H9 (cell line): ENCODE data around the gene GABARAP. TPM values are rescaled to one million over a fixed set of nuclear protein-coding genes. Genes with fewer than 3 reads are reported as not detected.

ENCODE experiments used
- DNase-seq: peaks from one replicate; pipeline ENCODE4 v3.0.0-alpha.2; 2017
- H2AFZ ChIP-seq: one replicate; pipeline ENCODE4 v1.6.1; 2013; ENCODE audit warnings: mild to moderate bottlenecking, low read length, control low read depth, moderate library complexity
- H2AK5ac ChIP-seq: 2 replicates; pipeline ENCODE4 v1.6.1; 2013; ENCODE audit warnings: low read length, control low read depth, mixed read lengths; ENCODE audit not compliant: insufficient read length
- H2BK120ac ChIP-seq: one replicate; pipeline ENCODE4 v1.6.1; 2013; ENCODE audit warnings: low read depth, mild to moderate bottlenecking, low read length, control low read depth, inconsistent platforms; ENCODE audit not compliant: poor library complexity, severe bottlenecking
- H2BK12ac ChIP-seq: 2 replicates; pipeline ENCODE4 v1.6.1; 2013; ENCODE audit warnings: low read length, control low read depth, mixed read lengths, low read depth; ENCODE audit not compliant: insufficient read length
- H2BK15ac ChIP-seq: 2 replicates; pipeline ENCODE4 v1.6.1; 2013; ENCODE audit warnings: low read depth, low read length, control low read depth
- H2BK20ac ChIP-seq: one replicate; pipeline ENCODE4 v1.6.1; 2013; ENCODE audit warnings: low read depth, mild to moderate bottlenecking, low read length, control low read depth, inconsistent platforms; ENCODE audit not compliant: poor library complexity, severe bottlenecking
- H2BK5ac ChIP-seq: 2 replicates; pipeline ENCODE4 v1.6.1; 2013; ENCODE audit warnings: low read length, control low read depth, mixed read lengths; ENCODE audit not compliant: insufficient read length
- H3K14ac ChIP-seq: 2 replicates; pipeline ENCODE4 v1.6.1; 2013; ENCODE audit warnings: low read length, control low read depth; ENCODE audit not compliant: insufficient read depth
- H3K18ac ChIP-seq: 2 replicates; pipeline ENCODE4 v1.6.1; 2013; ENCODE audit warnings: low read depth, mild to moderate bottlenecking, mixed read lengths, low read length, control low read depth; ENCODE audit not compliant: insufficient read length
- H3K23ac ChIP-seq: 2 replicates; pipeline ENCODE4 v1.6.1; 2013; ENCODE audit warnings: low read length, control low read depth, mixed read lengths, low read depth; ENCODE audit not compliant: insufficient read length
- H3K23me2 ChIP-seq: 2 replicates; pipeline ENCODE4 v1.6.1; 2013; ENCODE audit warnings: low read depth, mild to moderate bottlenecking, mixed read lengths, low read length, control low read depth; ENCODE audit not compliant: insufficient read length, poor library complexity, severe bottlenecking
- H3K27ac ChIP-seq: 2 replicates; pipeline ENCODE4 v1.5.1; 2013; ENCODE audit warnings: low read length, control low read depth, mixed read lengths, low read depth; ENCODE audit not compliant: insufficient read length
- H3K27me3 ChIP-seq: 2 replicates; pipeline ENCODE4 v1.6.1; 2013; ENCODE audit warnings: low read length, control low read depth, inconsistent platforms; ENCODE audit not compliant: insufficient read depth
- H3K4ac ChIP-seq: 2 replicates; pipeline ENCODE4 v1.6.1; 2013; ENCODE audit warnings: low read depth, mild to moderate bottlenecking, control low read depth, inconsistent platforms, low read length, moderate library complexity
- H3K4me1 ChIP-seq: 2 replicates; pipeline ENCODE4 v1.6.1; 2013; ENCODE audit warnings: low read length, control low read depth, inconsistent platforms; ENCODE audit not compliant: insufficient read depth
- H3K4me2 ChIP-seq: 2 replicates; pipeline ENCODE4 v1.6.1; 2013; ENCODE audit warnings: low read length, control low read depth, mixed read lengths; ENCODE audit not compliant: insufficient read length, insufficient read depth
- H3K56ac ChIP-seq: 2 replicates; pipeline ENCODE4 v1.6.1; 2013; ENCODE audit warnings: low read depth, mild to moderate bottlenecking, mixed read lengths, low read length, control low read depth; ENCODE audit not compliant: insufficient read length
- H3K79me1 ChIP-seq: 2 replicates; pipeline ENCODE4 v1.6.1; 2013; ENCODE audit warnings: low read depth, mild to moderate bottlenecking, moderate library complexity, low read length, control low read depth, inconsistent platforms; ENCODE audit not compliant: insufficient read depth, poor library complexity, severe bottlenecking
- H3K79me2 ChIP-seq: 2 replicates; pipeline ENCODE4 v1.6.1; 2013; ENCODE audit warnings: low read length, control low read depth, inconsistent platforms; ENCODE audit not compliant: insufficient read depth
- H3K9ac ChIP-seq: 2 replicates; pipeline ENCODE4 v1.6.1; 2013; ENCODE audit warnings: low read length, control low read depth, mixed read lengths; ENCODE audit not compliant: insufficient read length; ENCODE audit errors: extremely low read depth
- H3K9me3 ChIP-seq: one replicate; pipeline ENCODE4 v1.6.1; 2013; ENCODE audit warnings: low read depth, low read length, inconsistent platforms; ENCODE audit not compliant: control insufficient read depth
- H3T11ph ChIP-seq: one replicate; pipeline ENCODE4 v1.6.1; 2013; ENCODE audit warnings: mild to moderate bottlenecking, low read length, control low read depth, inconsistent platforms
- H4K20me1 ChIP-seq: one replicate; pipeline ENCODE4 v1.6.1; 2013; ENCODE audit not compliant: control insufficient read depth, insufficient read length, insufficient read depth
- H4K5ac ChIP-seq: 2 replicates; pipeline ENCODE4 v1.6.1; 2013; ENCODE audit warnings: low read depth, mild to moderate bottlenecking, mixed read lengths, low read length, control low read depth; ENCODE audit not compliant: insufficient read length
- H4K8ac ChIP-seq: replicated peaks from 2 replicates; pipeline ENCODE4 v1.6.1; 2013; ENCODE audit warnings: low read length, control low read depth, mixed read lengths, low read depth; ENCODE audit not compliant: insufficient read length
- H4K91ac ChIP-seq: 2 replicates; pipeline ENCODE4 v1.6.1; 2013; ENCODE audit warnings: low read depth, mild to moderate bottlenecking, moderate library complexity, mixed read lengths, low read length, control low read depth; ENCODE audit not compliant: insufficient read length
- H3K27ac Mint-ChIP-seq, 3 experiments: 2 replicates in 2 of 3; 3 replicates in 1 of 3; pipeline ENCODE4 v1.8.0; 2020 to 2021; ENCODE audit warnings: mixed read lengths in 3 of 3, mild to moderate bottlenecking in 1 of 3, moderate library complexity in 1 of 3
- H3K27me3 Mint-ChIP-seq: 2 replicates; pipeline ENCODE4 v1.8.0; 2021; ENCODE audit warnings: low read depth, mild to moderate bottlenecking, moderate library complexity, mixed read lengths
- H3K36me3 Mint-ChIP-seq, 3 experiments: 2 replicates in 2 of 3; 3 replicates in 1 of 3; pipeline ENCODE4 v1.8.0; 2020 to 2021; ENCODE audit warnings: low read depth in 3 of 3, mixed read lengths in 3 of 3; ENCODE audit not compliant: insufficient read depth in 1 of 3
- H3K4me1 Mint-ChIP-seq, 2 experiments: 2 replicates each; pipeline ENCODE4 v1.8.0; 2020; ENCODE audit warnings: mixed read lengths in 2 of 2
- H3K4me3 Mint-ChIP-seq, 2 experiments: 2 replicates in 1 of 2; 3 replicates in 1 of 2; pipeline ENCODE4 v1.8.0; 2020 to 2021; ENCODE audit warnings: mild to moderate bottlenecking in 2 of 2, mixed read lengths in 2 of 2, moderate library complexity in 1 of 2
- H3K9me3 Mint-ChIP-seq, 2 experiments: 2 replicates in 1 of 2; 3 replicates in 1 of 2; pipeline ENCODE4 v1.8.0; 2020; ENCODE audit warnings: mild to moderate bottlenecking in 2 of 2, mixed read lengths in 2 of 2, moderate library complexity in 1 of 2
- CTCF ChIP-seq: fragments of 200-600 bp; sonication (generic); conservative IDR thresholded peaks from 3 replicates; pipeline ENCODE4 v1.8.0; 2021; ENCODE audit warnings: antibody characterized with exemption, mild to moderate bottlenecking
- WGBS: extraction: QIAGEN DNeasy Blood & Tissue Kit; methylation state at CpG from one replicate; pipeline ENCODE4 v1.1.7; 2013; ENCODE audit warnings: missing lambda C conversion rate, low lambda C conversion rate, mixed read lengths; ENCODE audit not compliant: insufficient read length; ENCODE audit errors: extremely low coverage; 5-methylcytosine and 5-hydroxymethylcytosine counted together
- total RNA-seq: library from RNA; stranded (reverse); gene quantifications from 2 replicates; pipeline ENCODE4 v1.2.1, GENCODE V29; 2021

GABARAP gene
- total RNA-seq, 1 experiment from 2014 or later = 261 TPM

GRCh38 chr17:7236808-7237207 lies 5.4 kb downstream of the GABARAP start:
- Histone ChIP-seq H3K27ac (no peak overlapping the region), H3T11ph (no peak overlapping the region), H3K14ac (no peak overlapping the region), H2BK15ac (no peak overlapping the region), H2BK12ac (no peak overlapping the region), H4K91ac (no peak overlapping the region), H3K23ac (no peak overlapping the region), H4K20me1 (no peaks in the 10 kb centered on the region), H2AK5ac (no peak overlapping the region), H3K18ac (no peak overlapping the region), H4K5ac (no peak overlapping the region), H3K4me1 (no peaks in the 10 kb centered on the region), H3K27me3 (no peaks in the 10 kb centered on the region), H3K79me2 (peaks cover 22% of the 10 kb centered on the region; the same call in 1 of the 2 replicates), H3K56ac (no peak overlapping the region), H2BK120ac (no peak overlapping the region), H2AFZ (no peak overlapping the region), H3K9ac (no peak overlapping the region), H3K4ac (no peak overlapping the region), H4K8ac (no peak overlapping the region), H2BK5ac (no peak overlapping the region), H2BK20ac (no peak overlapping the region), H3K23me2 (peaks cover 9% of the 10 kb centered on the region), H3K9me3 (no peaks in the 10 kb centered on the region), H3K79me1 (peaks cover 17% of the 10 kb centered on the region), H3K4me2 (no peak overlapping the region)
- WGBS = 100% methylated on average over 1 of the region's 6 CpGs
- no peak for TF ChIP-seq CTCF
- H3K27ac Mint-ChIP-seq = peak overlapping the region; percentile 30 to 76 (median 68); a peak in 5 of 7 replicates
- H3K27me3 Mint-ChIP-seq = no peaks in the 10 kb centered on the region; the same call in 1 of the 2 replicates
- peaks cover 0 to 2% of the 10 kb centered on the region in 2 experiments; a peak in 1 of 5 replicates for H3K9me3 Mint-ChIP-seq
- DNase-seq = no peak
- peaks cover 48 to 59% of the 10 kb centered on the region in 2 experiments for H3K4me1 Mint-ChIP-seq
- peak overlapping the region; percentile 95 to 97 for H3K4me3 Mint-ChIP-seq
- peaks cover 36 to 64% (median 51%) of the 10 kb centered on the region in 3 experiments for H3K36me3 Mint-ChIP-seq
